Activated naive CD8-positive, alpha-beta T cell treated with anti-CD3 and anti-CD28 coated beads, Interleukin-2, amount 10 ng/mL, durations not matched to agents 7 days and 5 days (primary cell): ENCODE data around the gene GDPD3. TPM values are rescaled to one million over a fixed set of nuclear protein-coding genes. Genes with fewer than 3 reads are reported as not detected.
A peak's percentile ranks its signal among the peaks of the same experiment; 100 is the strongest.

Source experiments
- ATAC-seq: fragments of 150-1000 bp; cut with Tn5 transposase; one replicate; pipeline ENCODE4 v1.10.0; 2021; ENCODE audit warnings: low read depth, moderate library complexity
- POLR2A ChIA-PET: fragments of 350-600 bp; sonication (Branson Sonifier 250); formaldehyde crosslinking; loops from one replicate; lab custom pipeline; 2021; ENCODE audit warnings: antibody characterized with exemption; lab: Charles Lee
- DNase-seq: peaks from one replicate; pipeline ENCODE4 v3.0.0; 2021
- H3K27ac Mint-ChIP-seq: one replicate; pipeline ENCODE4 v1.8.0; 2022; ENCODE audit warnings: mild to moderate bottlenecking, mixed read lengths
- H3K27me3 Mint-ChIP-seq: one replicate; pipeline ENCODE4 v1.8.0; 2022; ENCODE audit warnings: mild to moderate bottlenecking, moderate library complexity, mixed read lengths
- H3K36me3 Mint-ChIP-seq: one replicate; pipeline ENCODE4 v1.8.0; 2021; ENCODE audit warnings: mild to moderate bottlenecking, mixed read lengths
- H3K4me1 Mint-ChIP-seq: one replicate; pipeline ENCODE4 v1.8.0; 2021; ENCODE audit warnings: mixed read lengths
- H3K4me3 Mint-ChIP-seq: one replicate; pipeline ENCODE4 v1.8.0; 2022; ENCODE audit warnings: mild to moderate bottlenecking, moderate library complexity, mixed read lengths
- H3K9me3 Mint-ChIP-seq: one replicate; pipeline ENCODE4 v1.8.0; 2021; ENCODE audit warnings: mixed read lengths
- total RNA-seq, 2 experiments: library from RNA; stranded (reverse); gene quantifications; one replicate each; pipeline ENCODE4 v1.2.3, GENCODE V29; 2021

Gene GDPD3, protein sequence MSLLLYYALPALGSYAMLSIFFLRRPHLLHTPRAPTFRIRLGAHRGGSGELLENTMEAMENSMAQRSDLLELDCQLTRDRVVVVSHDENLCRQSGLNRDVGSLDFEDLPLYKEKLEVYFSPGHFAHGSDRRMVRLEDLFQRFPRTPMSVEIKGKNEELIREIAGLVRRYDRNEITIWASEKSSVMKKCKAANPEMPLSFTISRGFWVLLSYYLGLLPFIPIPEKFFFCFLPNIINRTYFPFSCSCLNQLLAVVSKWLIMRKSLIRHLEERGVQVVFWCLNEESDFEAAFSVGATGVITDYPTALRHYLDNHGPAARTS
- 10 to 100 TPM; 14.3 to 18.6 TPM for total RNA-seq

DNA sequence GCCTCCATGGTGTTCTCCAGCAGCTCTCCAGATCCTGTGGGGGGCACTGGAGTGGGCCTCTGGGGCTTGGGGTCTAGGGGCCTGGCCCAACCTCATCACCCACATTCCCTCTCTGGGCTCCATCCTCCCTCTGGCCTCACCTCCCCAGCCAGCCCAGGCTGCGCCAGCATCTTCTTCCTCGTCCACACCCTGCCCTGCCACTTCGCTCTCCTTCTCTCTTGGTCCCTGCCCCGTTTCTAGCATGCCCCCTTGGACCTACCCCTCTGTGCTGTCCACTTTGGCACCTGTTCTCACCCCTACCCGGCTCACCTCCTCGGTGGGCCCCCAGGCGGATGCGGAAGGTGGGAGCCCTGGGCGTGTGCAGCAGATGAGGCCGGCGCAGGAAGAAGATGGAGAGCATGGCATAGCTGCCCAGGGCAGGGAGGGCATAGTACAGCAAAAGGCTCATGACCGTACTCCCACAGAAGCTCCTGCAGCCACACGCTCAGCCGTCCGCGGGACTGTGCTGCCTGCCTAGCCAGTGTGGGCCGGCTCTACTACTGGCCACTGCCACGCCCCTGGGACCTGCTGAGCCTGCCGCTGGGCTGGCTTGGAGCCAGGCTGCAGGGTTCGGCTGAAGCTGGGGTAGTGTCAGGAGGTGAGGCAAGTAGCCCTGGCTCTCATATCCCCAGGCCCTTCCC is at the start of gene GDPD3:
GDPD3 (minus strand) TSS at position 507 of the 680 bp plus-strand sequence; CDS start at position 448, 59 bp downstream.
- Mint-ChIP-seq H3K27ac (peak within 1 kb of the TSS; percentile 64), H3K36me3 (peaks cover 13% of the 10 kb centered on the region), H3K4me1 (peaks cover 9% of the 10 kb centered on the region), H3K4me3 (no peak within 1 kb of the TSS), H3K9me3 (no peaks in the 10 kb centered on the region), H3K27me3 (no peaks in the 10 kb centered on the region)
- ATAC-seq (no peak), DNase-seq (no peak)
- POLR2A ChIA-PET = interaction anchor here (1.0 to 4.8 kb wide), 4 partner anchors 8 to 72 kb away, joined by 3 to 30 read pairs (median 8); partner anchors contain the start of gene CORO1A

DNA sequence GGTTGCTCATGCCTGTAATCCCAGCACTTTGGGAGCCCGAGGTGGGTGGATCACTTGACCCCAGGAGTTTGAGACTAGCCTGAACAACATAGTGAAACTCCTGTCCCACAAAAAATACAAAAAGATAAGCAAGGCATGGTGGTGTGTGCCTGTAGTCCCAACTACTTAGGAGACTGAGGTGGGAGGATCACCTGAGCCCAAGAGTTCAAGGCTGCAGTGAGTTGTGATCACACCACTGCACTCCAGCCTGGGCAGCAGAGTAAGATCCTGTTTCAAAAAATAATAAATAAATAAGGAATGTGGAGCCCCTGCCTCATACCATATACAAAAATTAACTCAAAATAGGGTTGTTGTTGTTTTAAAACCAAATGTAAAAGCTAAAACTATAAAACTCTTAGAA is 43.9 kb upstream of the GDPD3 start:
- no peak for ATAC-seq
- Mint-ChIP-seq H3K9me3 (peaks cover 2% of the 10 kb centered on the region), H3K36me3 (peaks cover 3% of the 10 kb centered on the region), H3K27me3 (peaks cover 5% of the 10 kb centered on the region), H3K4me3 (no peak overlapping the region), H3K4me1 (no peaks in the 10 kb centered on the region), H3K27ac (no peak overlapping the region)
- DNase-seq = no peak
- POLR2A ChIA-PET = interaction anchor here (2.1 kb wide), 1 partner anchor 26 kb away, joined by 7 read pairs; the partner anchor contains the start of gene CORO1A

DNA sequence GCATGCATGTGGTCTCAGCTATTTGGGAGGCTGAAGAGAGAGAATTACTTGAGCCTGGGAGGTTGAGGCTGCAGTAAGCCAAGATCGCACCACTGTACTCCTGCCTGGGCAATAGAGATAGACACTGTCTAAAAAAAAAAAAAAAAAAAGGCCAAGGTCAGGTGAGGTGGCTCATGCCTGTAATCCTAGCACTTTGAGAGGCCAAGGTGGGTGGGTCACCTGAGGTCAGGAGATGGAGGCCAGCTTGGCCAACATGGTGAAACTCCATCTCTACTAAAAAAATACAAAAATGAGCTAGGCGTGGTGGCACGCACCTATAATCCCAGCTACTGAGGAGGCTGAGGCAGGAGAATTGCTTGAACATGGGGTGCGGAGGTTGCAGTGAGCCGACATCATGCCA is 41.9 kb upstream of the GDPD3 start:
- Mint-ChIP-seq H3K4me1 (no peaks in the 10 kb centered on the region), H3K27ac (no peak overlapping the region), H3K9me3 (peaks cover 5% of the 10 kb centered on the region), H3K36me3 (peaks cover 4% of the 10 kb centered on the region), H3K27me3 (peaks cover 5% of the 10 kb centered on the region), H3K4me3 (no peak overlapping the region)
- ATAC-seq = no peak
- POLR2A ChIA-PET = interaction anchor here (1.0 kb wide), 1 partner anchor 31 kb away, joined by 4 read pairs; no protein-coding TSS in a partner anchor
- no peak for DNase-seq

DNA sequence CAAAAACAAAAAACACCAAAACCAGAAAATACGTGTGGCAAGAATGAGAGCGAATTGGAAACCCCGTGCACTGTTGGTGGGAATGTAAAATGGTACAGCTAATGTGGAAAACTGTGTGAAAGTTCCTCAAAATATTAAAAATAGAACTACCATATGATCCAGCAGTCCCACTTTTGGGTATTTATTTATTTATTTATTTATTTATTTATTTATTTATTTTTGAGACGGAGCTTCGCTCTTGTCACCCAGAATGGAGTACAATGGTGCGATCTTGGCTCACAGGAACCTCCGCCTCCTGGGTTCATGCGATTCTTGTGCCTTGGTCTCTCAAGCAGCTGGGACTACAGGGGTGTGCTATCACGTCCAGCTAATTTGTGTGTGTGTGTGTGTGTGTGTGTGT is 39.2 kb upstream of the GDPD3 start:
- Mint-ChIP-seq H3K27me3 (peaks cover 5% of the 10 kb centered on the region), H3K9me3 (peaks cover 12% of the 10 kb centered on the region), H3K27ac (no peak overlapping the region), H3K36me3 (peaks cover 9% of the 10 kb centered on the region), H3K4me1 (peaks cover 2% of the 10 kb centered on the region), H3K4me3 (no peak overlapping the region)
- ATAC-seq (no peak), DNase-seq (no peak)
- POLR2A ChIA-PET = interaction anchor here (0.9 kb wide), 1 partner anchor 12 kb away, joined by 3 read pairs; no protein-coding TSS in a partner anchor

DNA sequence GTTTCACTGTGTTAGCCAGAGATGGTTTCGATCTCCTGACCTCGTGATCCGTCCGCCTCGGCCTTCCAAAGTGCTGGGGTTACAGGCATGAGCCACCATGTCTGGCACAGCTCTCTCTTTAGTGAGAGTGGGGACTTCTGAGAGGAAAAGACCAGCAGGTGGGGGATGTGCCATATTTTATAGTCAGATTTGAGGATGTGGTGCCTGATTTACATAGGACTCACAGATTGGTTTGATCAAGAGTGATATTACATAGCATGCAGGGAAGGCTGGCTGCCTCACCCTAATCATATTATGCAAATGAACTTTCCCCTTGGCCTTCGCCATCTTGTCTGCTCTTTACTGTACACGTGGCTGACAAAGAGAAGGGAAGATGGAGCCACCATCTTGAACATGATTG is 37.8 kb upstream of the GDPD3 start:
- no peak overlapping the region for H3K27ac Mint-ChIP-seq
- no peak for DNase-seq
- H3K27me3 Mint-ChIP-seq = peaks cover under 1% of the 10 kb centered on the region

DNA sequence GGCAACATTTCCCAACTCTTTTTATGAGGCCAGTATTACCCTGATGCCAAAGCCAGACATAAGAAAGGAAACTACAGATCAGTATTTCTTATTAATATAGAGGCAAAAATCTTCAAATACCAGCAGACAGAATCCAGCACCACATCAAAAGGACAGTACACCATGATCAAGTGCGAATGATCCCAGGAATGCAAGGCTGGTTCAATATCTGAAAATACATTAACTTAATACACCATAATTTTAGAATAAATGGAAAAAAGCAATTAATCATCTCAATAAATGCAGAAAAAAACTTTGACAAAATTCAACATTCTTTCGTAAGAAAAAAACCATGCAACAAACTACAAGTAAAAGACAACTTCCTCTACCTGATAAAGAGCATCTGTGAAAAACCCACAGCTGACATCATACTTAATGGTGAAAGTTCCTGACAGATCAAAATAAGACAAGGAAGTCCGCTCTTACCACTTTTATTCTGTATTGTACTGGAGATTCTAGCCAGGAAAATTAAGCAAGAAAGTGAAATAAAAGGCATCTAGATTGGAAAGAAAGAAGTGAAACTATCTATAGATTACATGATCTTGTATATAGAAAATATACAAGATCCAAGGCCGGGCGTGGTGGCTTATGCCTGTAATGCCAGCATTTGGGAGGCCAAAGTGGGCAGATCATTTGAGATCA is 36.1 kb upstream of the GDPD3 start:
- H3K27me3 Mint-ChIP-seq = no peaks in the 10 kb centered on the region
- peaks cover 9% of the 10 kb centered on the region for H3K36me3 Mint-ChIP-seq
- H3K27ac Mint-ChIP-seq = no peak overlapping the region
- peaks cover 2% of the 10 kb centered on the region for H3K4me1 Mint-ChIP-seq
- H3K4me3 Mint-ChIP-seq = no peak overlapping the region
- H3K9me3 Mint-ChIP-seq = peaks cover 12% of the 10 kb centered on the region
- ATAC-seq = no peak
- POLR2A ChIA-PET = interaction anchor here (1.7 to 2.2 kb wide), 2 partner anchors 36 to 57 kb away, joined by 3 to 5 read pairs; partner anchors contain the start of gene TBX6
- DNase-seq = no peak

More for the DNA sequence above, 37.8 kb upstream of the GDPD3 start:
- no peak for ATAC-seq
- peaks cover 2% of the 10 kb centered on the region for H3K4me1 Mint-ChIP-seq
- H3K36me3 Mint-ChIP-seq = peaks cover 9% of the 10 kb centered on the region
- POLR2A ChIA-PET = interaction anchor here (0.7 kb wide), 1 partner anchor 359 kb away, joined by 3 read pairs; no protein-coding TSS in a partner anchor
- peaks cover 12% of the 10 kb centered on the region for H3K9me3 Mint-ChIP-seq
- no peak overlapping the region for H3K4me3 Mint-ChIP-seq

DNA sequence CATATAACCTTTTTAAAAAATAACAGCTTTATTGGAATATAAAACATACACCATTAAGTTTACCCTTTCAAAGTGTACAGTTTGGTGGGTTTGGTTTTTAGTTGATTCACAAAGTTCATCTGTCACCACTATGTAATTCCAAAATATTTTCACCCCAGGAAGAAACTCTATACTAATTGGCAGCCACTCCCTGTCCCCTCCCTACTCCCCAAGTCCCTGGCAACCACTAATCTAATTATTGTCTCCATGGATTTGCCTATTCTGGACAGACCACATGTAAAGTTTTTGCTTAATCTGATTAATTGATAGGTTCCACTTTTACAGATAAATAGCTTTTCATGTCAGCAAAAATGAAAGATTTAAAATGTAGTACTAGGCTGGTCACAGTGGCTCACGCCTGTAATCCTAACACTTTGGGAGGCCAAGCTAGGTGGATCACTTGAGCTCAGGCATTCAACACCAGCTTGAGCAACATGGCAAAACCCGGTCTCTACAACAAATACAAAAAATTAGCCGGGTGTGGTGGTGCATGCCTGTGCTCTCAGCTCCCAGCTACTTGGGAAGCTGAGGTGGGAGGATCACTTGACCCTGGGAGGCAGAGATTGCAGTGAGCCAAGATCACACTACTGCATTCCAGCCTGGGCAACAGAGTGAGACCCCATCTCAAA is 34.6 kb upstream of the GDPD3 start:
- Mint-ChIP-seq H3K27ac (no peak overlapping the region), H3K4me3 (no peak overlapping the region), H3K9me3 (peaks cover 10% of the 10 kb centered on the region), H3K27me3 (no peaks in the 10 kb centered on the region), H3K36me3 (peaks cover 9% of the 10 kb centered on the region), H3K4me1 (peaks cover 7% of the 10 kb centered on the region)
- POLR2A ChIA-PET = interaction anchor here (1.0 to 2.2 kb wide), 4 partner anchors 35 to 66 kb away, joined by 3 to 8 read pairs (median 4); partner anchors contain the start of genes CORO1A and TBX6
- ATAC-seq = no peak
- DNase-seq = no peak

DNA sequence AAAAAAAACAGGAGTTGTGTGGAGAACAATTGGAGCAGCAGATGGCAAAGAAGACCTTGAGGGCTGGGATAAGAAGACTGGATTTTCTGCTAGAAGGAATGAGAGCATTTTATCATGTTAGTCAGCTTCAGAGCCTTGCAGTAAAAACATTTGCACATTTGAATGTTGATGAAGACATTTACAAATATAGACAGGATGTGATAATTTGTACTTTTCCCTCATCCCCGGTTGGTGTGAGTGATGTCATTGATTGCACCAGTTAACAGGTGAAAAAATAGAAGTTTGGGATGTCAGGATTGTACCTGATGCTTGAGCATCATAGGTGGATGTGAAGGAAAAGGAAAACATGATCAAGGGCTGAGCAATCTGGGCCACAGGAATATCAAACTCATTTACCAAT is 32.3 kb upstream of the GDPD3 start:
- ATAC-seq (no peak), DNase-seq (no peak)
- Mint-ChIP-seq H3K36me3 (peaks cover 4% of the 10 kb centered on the region), H3K9me3 (peaks cover 7% of the 10 kb centered on the region), H3K4me3 (no peak overlapping the region), H3K27ac (peak overlapping the region; percentile 0), H3K4me1 (peaks cover 12% of the 10 kb centered on the region), H3K27me3 (no peaks in the 10 kb centered on the region)
- POLR2A ChIA-PET = interaction anchor here (0.6 to 1.3 kb wide), 2 partner anchors 31 to 39 kb away, joined by 3 to 4 read pairs; no protein-coding TSS in a partner anchor

DNA sequence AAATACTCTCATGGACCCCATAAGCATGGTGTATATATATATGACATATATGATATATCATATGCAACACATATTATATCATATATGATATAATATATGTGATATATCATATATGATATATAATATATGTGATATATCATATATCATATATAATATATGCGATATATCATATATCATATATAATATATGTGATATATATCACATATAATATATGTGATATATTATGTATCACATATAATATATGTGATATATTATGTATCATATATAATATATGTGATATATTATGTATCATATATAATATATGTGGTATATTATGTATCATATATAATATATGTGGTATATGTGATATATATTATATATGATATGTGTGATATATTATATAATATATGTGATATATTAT is 31.6 kb upstream of the GDPD3 start:
- Mint-ChIP-seq H3K4me3 (no peak overlapping the region), H3K9me3 (peaks cover 7% of the 10 kb centered on the region), H3K4me1 (peaks cover 13% of the 10 kb centered on the region), H3K36me3 (peaks cover 4% of the 10 kb centered on the region), H3K27me3 (no peaks in the 10 kb centered on the region), H3K27ac (no peak overlapping the region)
- no peak for ATAC-seq
- DNase-seq = no peak
- POLR2A ChIA-PET = no interaction called here

DNA sequence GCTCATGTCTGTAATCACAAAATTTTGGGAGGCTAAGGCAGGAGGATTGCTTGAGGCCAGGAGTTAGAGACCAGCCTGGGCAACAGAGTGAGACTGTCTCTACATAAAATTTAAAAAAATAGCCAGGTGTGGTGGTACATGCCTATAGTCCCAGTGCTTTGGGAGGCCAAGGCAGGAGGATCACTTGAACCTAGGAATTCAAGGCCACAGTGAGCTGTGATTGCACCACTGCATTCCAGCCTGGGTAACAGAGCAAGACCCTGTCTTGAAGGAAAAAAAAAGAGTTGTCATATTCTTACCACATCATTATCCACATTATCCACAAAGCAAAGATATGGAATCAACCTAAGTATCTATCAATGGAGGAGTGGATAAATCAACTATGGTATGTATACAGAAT is 30.7 kb upstream of the GDPD3 start:
- no peaks in the 10 kb centered on the region for H3K27me3 Mint-ChIP-seq
- no peak overlapping the region for H3K4me3 Mint-ChIP-seq
- ATAC-seq (no peak), DNase-seq (no peak)
- POLR2A ChIA-PET = interaction anchor here (2.2 kb wide), 1 partner anchor 42 kb away, joined by 70 read pairs; the partner anchor contains the start of gene CORO1A
- no peak overlapping the region for H3K27ac Mint-ChIP-seq
- peaks cover 1% of the 10 kb centered on the region for H3K36me3 Mint-ChIP-seq
- H3K9me3 Mint-ChIP-seq = peaks cover 4% of the 10 kb centered on the region
- H3K4me1 Mint-ChIP-seq = peaks cover 16% of the 10 kb centered on the region

DNA sequence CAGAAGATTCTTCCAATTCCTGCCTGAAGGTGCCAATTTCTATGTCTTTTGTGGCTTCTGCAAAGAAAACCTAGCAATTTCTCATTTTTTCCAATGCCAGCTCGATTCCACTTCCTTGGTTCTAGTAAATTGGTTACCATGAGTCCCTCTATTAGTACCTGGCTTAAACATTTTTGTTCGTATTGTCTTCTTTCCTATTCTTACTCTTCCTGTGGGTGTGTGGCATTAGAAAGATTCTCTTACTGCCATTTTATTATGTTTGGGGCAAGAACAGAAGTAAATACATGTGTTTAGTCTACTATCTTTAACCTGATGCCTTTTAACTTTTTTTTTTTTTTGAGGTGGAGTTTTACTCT is 30.0 kb upstream of the GDPD3 start:
- Mint-ChIP-seq H3K4me3 (peak overlapping the region; percentile 7), H3K4me1 (peaks cover 16% of the 10 kb centered on the region), H3K36me3 (no peaks in the 10 kb centered on the region), H3K27ac (peak overlapping the region; percentile 31), H3K27me3 (no peaks in the 10 kb centered on the region), H3K9me3 (no peaks in the 10 kb centered on the region)
- DNase-seq = no peak
- POLR2A ChIA-PET = interaction anchor here (2.2 kb wide), 1 partner anchor 43 kb away, joined by 70 read pairs; the partner anchor contains the start of gene CORO1A
- ATAC-seq = peak; percentile 25

DNA sequence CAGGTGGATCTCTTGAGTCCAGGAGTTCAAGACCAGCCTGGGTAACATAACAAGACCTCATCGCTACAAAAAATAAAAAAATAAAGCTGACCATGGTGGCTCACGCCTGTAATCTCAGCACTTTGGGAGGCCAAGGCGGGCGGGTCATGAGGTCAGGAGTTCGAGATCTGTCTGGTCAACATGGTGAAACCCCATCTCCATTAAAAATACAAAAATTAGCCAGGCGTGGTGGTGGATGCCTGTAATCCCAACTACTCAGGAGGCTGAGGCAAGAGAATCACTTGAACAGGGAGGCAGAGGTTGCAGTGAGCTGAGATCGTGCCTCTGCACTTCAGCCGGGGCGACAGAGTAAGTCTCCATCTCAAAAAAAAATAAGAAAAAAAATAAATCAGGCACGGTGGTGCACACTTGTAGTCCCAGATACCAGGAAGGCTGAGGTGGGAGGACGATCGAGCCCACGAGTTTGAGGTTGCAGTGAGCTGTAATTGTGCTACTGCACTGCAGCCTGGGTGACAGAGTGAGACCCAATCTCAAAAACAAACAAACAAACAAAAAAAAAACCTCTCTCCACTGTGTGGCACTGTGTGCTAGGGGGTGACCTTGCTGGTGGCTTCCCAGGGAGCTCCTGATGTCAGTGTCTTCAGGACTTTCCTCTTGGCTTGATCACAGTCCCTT is 29.5 kb upstream of the GDPD3 start:
- H3K27ac Mint-ChIP-seq = peak overlapping the region; percentile 31
- H3K4me3 Mint-ChIP-seq = peak overlapping the region; percentile 7
- H3K4me1 Mint-ChIP-seq = peaks cover 16% of the 10 kb centered on the region
- DNase-seq (no peak), ATAC-seq (peak; percentile 76)
- no peaks in the 10 kb centered on the region for H3K9me3 Mint-ChIP-seq
- POLR2A ChIA-PET = interaction anchor here (2.2 kb wide), 1 partner anchor 43 kb away, joined by 70 read pairs; the partner anchor contains the start of gene CORO1A
- H3K27me3 Mint-ChIP-seq = no peaks in the 10 kb centered on the region
- no peaks in the 10 kb centered on the region for H3K36me3 Mint-ChIP-seq
